Ishikawa (cell line): ENCODE data around the gene DAZAP1.

Experiments used
- CEBPB ChIP-seq: IDR thresholded peaks from 2 replicates; pipeline ENCODE4 v1.6.1; 2012
- CREB1 ChIP-seq: IDR thresholded peaks from 2 replicates; pipeline ENCODE4 v1.6.1; 2012; ENCODE audit warnings: low read depth
- EGR1 ChIP-seq: IDR thresholded peaks from 2 replicates; pipeline ENCODE4 v1.6.1; 2012
- EP300 ChIP-seq: IDR thresholded peaks from 2 replicates; pipeline ENCODE4 v1.6.1; 2012; ENCODE audit warnings: borderline replicate concordance
- FOXM1 ChIP-seq: IDR thresholded peaks from 2 replicates; pipeline ENCODE4 v1.6.1; 2012; ENCODE audit warnings: low read depth, borderline replicate concordance
- MAX ChIP-seq: IDR thresholded peaks from 2 replicates; pipeline ENCODE4 v1.6.1; 2012
- NFIC ChIP-seq: IDR thresholded peaks from 2 replicates; pipeline ENCODE4 v1.6.1; 2012
- RAD21 ChIP-seq: IDR thresholded peaks from 2 replicates; pipeline ENCODE4 v1.6.1; 2012; ENCODE audit warnings: low read depth
- REST ChIP-seq: IDR thresholded peaks from 2 replicates; pipeline ENCODE4 v1.6.1; 2012; ENCODE audit warnings: low read depth, mild to moderate bottlenecking
- TAF1 ChIP-seq: IDR thresholded peaks from 2 replicates; pipeline ENCODE4 v1.6.1; 2012; ENCODE audit warnings: low read depth, mild to moderate bottlenecking
- TCF12 ChIP-seq: IDR thresholded peaks from 2 replicates; pipeline ENCODE4 v1.6.1; 2012; ENCODE audit warnings: low read depth
- TEAD4 ChIP-seq: IDR thresholded peaks from 2 replicates; pipeline ENCODE4 v1.6.1; 2012
- USF1 ChIP-seq: IDR thresholded peaks from 2 replicates; pipeline ENCODE4 v1.6.1; 2012
- YY1 ChIP-seq: IDR thresholded peaks from 2 replicates; pipeline ENCODE4 v1.6.1; 2012; ENCODE audit warnings: low read depth
- ZBTB7A ChIP-seq: IDR thresholded peaks from 2 replicates; pipeline ENCODE4 v1.6.1; 2012; ENCODE audit warnings: low read depth

DAZAP1 gene

GRCh38 chr19:1392407-1392806 lies 15.0 kb upstream of the DAZAP1 start:
- TF ChIP-seq MAX: no peak

GRCh38 chr19:1392939-1393530 lies 14.4 kb upstream of the DAZAP1 start:
- TF ChIP-seq FOXM1 (no peak), MAX (no peak), CEBPB (no peak), YY1 (no peak), USF1 (no peak), TEAD4 (no peak), TAF1 (no peak), EP300 (no peak), CREB1 (no peak), REST (no peak)

- TF ChIP-seq YY1: no peak
- no peak for TF ChIP-seq ZBTB7A
Measured at GRCh38 chr19:1393841-1394240, 13.5 kb upstream of the DAZAP1 start.

GRCh38 chr19:1394252-1395193 lies 12.9 kb upstream of the DAZAP1 start:
- TF ChIP-seq CEBPB (no peak), TCF12 (no peak), NFIC (no peak), EP300 (no peak), FOXM1 (no peak), CREB1 (no peak), TEAD4 (no peak), TAF1 (no peak), ZBTB7A (no peak), USF1 (no peak), MAX (no peak), EGR1 (no peak), REST (no peak), YY1 (no peak), RAD21 (no peak)

GRCh38 chr19:1395194-1396018 lies 12.0 kb upstream of the DAZAP1 start:
- TF ChIP-seq YY1 (no peak), FOXM1 (no peak), NFIC (no peak), TCF12 (no peak), REST (no peak), MAX (no peak), TEAD4 (no peak), RAD21 (no peak), ZBTB7A (no peak), EP300 (no peak), CEBPB (no peak), USF1 (no peak), CREB1 (no peak), TAF1 (no peak), EGR1 (no peak)
